K562 (cell line): ENCODE data around the gene CNPY3. TPM values are rescaled to one million over a fixed set of nuclear protein-coding genes. Genes with fewer than 3 reads are reported as not detected.

Experiments used
- ATF7 ChIP-seq: fragments of 450-650 bp; IDR thresholded peaks from 2 replicates; pipeline ENCODE4 v1.7.1; 2014; ENCODE audit warnings: mild to moderate bottlenecking, moderate library complexity
- BRD9 ChIP-seq: fragments of 450-650 bp; IDR thresholded peaks from 2 replicates; pipeline ENCODE4 v1.6.1; 2018; ENCODE audit warnings: low read depth; ENCODE audit not compliant: partially characterized antibody
- CBFA2T3 ChIP-seq: fragments of 450-650 bp; IDR thresholded peaks from 2 replicates; pipeline ENCODE4 v1.6.1; 2017
- FOXJ3 ChIP-seq: sonication (generic); formaldehyde crosslinking; IDR thresholded peaks from 2 replicates; pipeline ENCODE4 v1.4.0; 2020; ENCODE audit warnings: mild to moderate bottlenecking, missing genetic modification reagents
- HDGF ChIP-seq: fragments of 450-650 bp; IDR thresholded peaks from 2 replicates; pipeline ENCODE4 v1.6.1; 2016
- HNRNPUL1 ChIP-seq: fragments of 200-400 bp; formaldehyde crosslinking; IDR thresholded peaks from 2 replicates; pipeline ENCODE4 v1.6.1; 2017; ENCODE audit warnings: low read length
- ILF3 ChIP-seq: fragments of 450-650 bp; IDR thresholded peaks from 2 replicates; pipeline ENCODE4 v1.6.1; 2018; ENCODE audit warnings: antibody characterized with exemption, mild to moderate bottlenecking, moderate library complexity, borderline replicate concordance
- MXD1 ChIP-seq: fragments of 250-450 bp; sonication (Bioruptor Pico); IDR thresholded peaks from 2 replicates; pipeline ENCODE4 v1.8.0; 2021; ENCODE audit warnings: borderline replicate concordance, mild to moderate bottlenecking, moderate library complexity; ENCODE audit not compliant: poor library complexity, severe bottlenecking
- NBN ChIP-seq: fragments of 450-650 bp; IDR thresholded peaks from 2 replicates; pipeline ENCODE4 v1.6.1; 2016; ENCODE audit warnings: low read depth, mild to moderate bottlenecking
- PTBP1 ChIP-seq: fragments of 200-400 bp; formaldehyde crosslinking; IDR thresholded peaks from 2 replicates; pipeline ENCODE4 v1.6.1; 2017; ENCODE audit warnings: low read depth, low read length
- RFX1 ChIP-seq: fragments of 450-650 bp; IDR thresholded peaks from 2 replicates; pipeline ENCODE4 v1.6.1; 2016; ENCODE audit warnings: mild to moderate bottlenecking, moderate library complexity
- TAF1 ChIP-seq: IDR thresholded peaks from 2 replicates; pipeline ENCODE4 v1.6.1; 2011; ENCODE audit warnings: mild to moderate bottlenecking, low read length, moderate library complexity; ENCODE audit not compliant: insufficient read depth, control insufficient read depth, severe bottlenecking; ENCODE audit errors: extremely low read depth
- THRA ChIP-seq: fragments of 450-650 bp; IDR thresholded peaks from 2 replicates; pipeline ENCODE4 v1.6.1; 2017; ENCODE audit warnings: mild to moderate bottlenecking, moderate library complexity
- ZBTB26 ChIP-seq: fragments of 450-650 bp; formaldehyde crosslinking; IDR thresholded peaks from 2 replicates; pipeline ENCODE4 v1.4.0; 2022; ENCODE audit warnings: missing genetic modification characterization
- ZBTB7A ChIP-seq: IDR thresholded peaks from 2 replicates; pipeline ENCODE4 v1.6.1; 2011; ENCODE audit warnings: low read depth, mild to moderate bottlenecking, low read length, moderate library complexity, borderline replicate concordance; ENCODE audit not compliant: control insufficient read depth
- ZFP30 ChIP-seq: fragments of 250-450 bp; sonication (Bioruptor Pico); IDR thresholded peaks from 2 replicates; pipeline ENCODE4 v1.8.0; 2022; ENCODE audit warnings: moderate library complexity, mild to moderate bottlenecking, inconsistent platforms, borderline replicate concordance
- ZNF140 ChIP-seq: fragments of 250-450 bp; sonication (Bioruptor Pico); IDR thresholded peaks from 2 replicates; pipeline ENCODE4 v1.8.0; 2021; ENCODE audit warnings: moderate library complexity, mild to moderate bottlenecking, inconsistent platforms
- ZNF445 ChIP-seq: fragments of 250-450 bp; sonication (Bioruptor Pico); IDR thresholded peaks from 2 replicates; pipeline ENCODE4 v1.4.0; 2020; ENCODE audit warnings: low read depth, mild to moderate bottlenecking, moderate library complexity
- polyA plus RNA-seq, 8 experiments: library from polyadenylated mRNA; depleted of rRNA in 4 of 8; stranded (reverse) in 5 of 8; unstranded in 3 of 8; fragments of >200 nt; fragmentation: Nextera tagmentation in 2 of 8; fragmentation: Illumina TruSeq in 1 of 8; extraction: Ambion mirVana in 2 of 8; extraction: Trizol in 1 of 8; gene quantifications; 2 replicates each; pipeline versions ENCODE4 v1.2.1 to v1.2.3, GENCODE V29; 2011 to 2014; ENCODE audit warnings: inconsistent platforms in 1 of 8, missing spikeins in 1 of 8
- total RNA-seq, 7 experiments: library from RNA; depleted of rRNA in 6 of 7; stranded (reverse); fragments of >200 nt in 6 of 7; fragmentation: Illumina TruSeq in 2 of 7; extraction: Trizol in 2 of 7; gene quantifications; 2 replicates each; pipeline versions ENCODE4 v1.2.1 to v1.2.3, GENCODE V29; 2011 to 2021; ENCODE audit warnings: low replicate concordance in 1 of 7
- TF ChIP-seq, protein P1 (sequence below): sonication (generic); formaldehyde crosslinking; IDR thresholded peaks from 2 replicates; pipeline ENCODE4 v1.8.1; 2022; ENCODE audit warnings: missing genetic modification reagents
- TF ChIP-seq, protein P2 (sequence below), 2 experiments: fragments of 450-650 bp; conservative IDR thresholded peaks; 2 replicates each; pipeline ENCODE4 v1.6.1; 2017; ENCODE audit warnings: mild to moderate bottlenecking in 2 of 2, moderate library complexity in 2 of 2

The CNPY3 gene
- total and polyA plus RNA-seq, 9 of the 15 experiments (the other 6 are each of a cell fraction or from before 2014, with no cell fraction given) = 2.4 to 37.4 (median 21.2) TPM

DNA sequence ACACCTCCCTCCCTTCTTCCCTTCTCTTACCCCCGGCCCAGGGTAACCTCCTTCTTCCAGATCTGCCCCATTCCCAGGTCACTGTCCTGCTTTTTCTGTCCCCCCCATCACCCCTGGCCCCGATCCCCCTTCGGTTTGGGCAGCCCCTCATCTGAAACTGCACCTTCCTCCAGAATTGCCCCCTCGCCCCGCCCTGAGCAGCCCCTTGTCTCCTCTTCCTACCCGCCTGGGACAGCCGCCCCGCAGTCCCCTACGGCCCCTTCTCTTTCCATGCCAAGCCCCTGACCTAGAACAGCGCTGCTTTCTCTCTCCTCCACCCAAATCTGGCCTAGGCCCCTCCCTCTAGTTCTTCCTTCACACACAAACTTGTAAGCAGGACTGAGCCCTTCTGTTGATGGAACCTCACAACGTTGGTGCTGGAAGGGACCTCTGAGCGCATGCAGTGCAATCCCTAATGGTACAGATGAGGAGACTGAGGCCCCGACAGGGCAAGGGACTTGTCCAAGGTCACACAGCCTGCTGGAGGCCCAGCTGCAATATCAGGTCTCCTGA, 55.7 kb downstream of the CNPY3 start (continued):
- TF ChIP-seq NBN (no peak), TAF1 (no peak), HDGF (peak; percentile 38; the same call in 1 of the 2 replicates), RFX1 (no peak), PTBP1 (0 out of 2 replicates have a peak, but pooled peaks have one; percentile 10), BRD9 (peak; percentile 28), ZBTB7A (0 out of 2 replicates have a peak, but pooled peaks have one; percentile 11), THRA (no peak), HNRNPUL1 (no peak), ATF7 (no peak), MXD1 (CRISPR knock-in tag) (no peak), ZNF140 (CRISPR knock-in tag) (no peak), ZNF445 (CRISPR knock-in tag) (no peak), FOXJ3 (CRISPR knock-in tag) (no peak), ILF3 (no peak), ZBTB26 (CRISPR knock-in tag) (no peak), CBFA2T3 (no peak), ZFP30 (CRISPR knock-in tag) (no peak)
- TF ChIP-seq, protein P1, sequence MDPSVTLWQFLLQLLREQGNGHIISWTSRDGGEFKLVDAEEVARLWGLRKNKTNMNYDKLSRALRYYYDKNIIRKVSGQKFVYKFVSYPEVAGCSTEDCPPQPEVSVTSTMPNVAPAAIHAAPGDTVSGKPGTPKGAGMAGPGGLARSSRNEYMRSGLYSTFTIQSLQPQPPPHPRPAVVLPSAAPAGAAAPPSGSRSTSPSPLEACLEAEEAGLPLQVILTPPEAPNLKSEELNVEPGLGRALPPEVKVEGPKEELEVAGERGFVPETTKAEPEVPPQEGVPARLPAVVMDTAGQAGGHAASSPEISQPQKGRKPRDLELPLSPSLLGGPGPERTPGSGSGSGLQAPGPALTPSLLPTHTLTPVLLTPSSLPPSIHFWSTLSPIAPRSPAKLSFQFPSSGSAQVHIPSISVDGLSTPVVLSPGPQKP (CRISPR knock-in tag) = no peak
- TF ChIP-seq, protein P2, sequence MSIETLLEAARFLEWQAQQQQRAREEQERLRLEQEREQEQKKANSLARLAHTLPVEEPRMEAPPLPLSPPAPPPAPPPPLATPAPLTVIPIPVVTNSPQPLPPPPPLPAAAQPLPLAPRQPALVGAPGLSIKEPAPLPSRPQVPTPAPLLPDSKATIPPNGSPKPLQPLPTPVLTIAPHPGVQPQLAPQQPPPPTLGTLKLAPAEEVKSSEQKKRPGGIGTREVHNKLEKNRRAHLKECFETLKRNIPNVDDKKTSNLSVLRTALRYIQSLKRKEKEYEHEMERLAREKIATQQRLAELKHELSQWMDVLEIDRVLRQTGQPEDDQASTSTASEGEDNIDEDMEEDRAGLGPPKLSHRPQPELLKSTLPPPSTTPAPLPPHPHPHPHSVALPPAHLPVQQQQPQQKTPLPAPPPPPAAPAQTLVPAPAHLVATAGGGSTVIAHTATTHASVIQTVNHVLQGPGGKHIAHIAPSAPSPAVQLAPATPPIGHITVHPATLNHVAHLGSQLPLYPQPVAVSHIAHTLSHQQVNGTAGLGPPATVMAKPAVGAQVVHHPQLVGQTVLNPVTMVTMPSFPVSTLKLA (conservative IDR thresholded peaks at IDR 0.05) = no peak
